GM06990 (cell line): Measurements from ENCODE around the gene PPARGC1A.

ENCODE experiments used
- DNase-seq: peaks from one replicate; pipeline ENCODE4 v3.0.0-alpha.2; 2011; ENCODE audit not compliant: insufficient read length; ENCODE audit errors: extremely low read depth
- H3K27me3 ChIP-seq: replicated peaks from 2 replicates; pipeline ENCODE4 v1.6.0; 2011; ENCODE audit warnings: low read length; ENCODE audit not compliant: control insufficient read depth, insufficient read depth
- H3K36me3 ChIP-seq: 2 replicates; pipeline ENCODE4 v1.5.1; 2011; ENCODE audit warnings: low read length; ENCODE audit not compliant: control insufficient read depth, insufficient read depth
- H3K4me3 ChIP-seq: replicated peaks from 2 replicates; pipeline ENCODE4 v1.5.1; 2011; ENCODE audit warnings: low read depth, mild to moderate bottlenecking, control low read depth, low read length
- CTCF ChIP-seq: IDR thresholded peaks from 2 replicates; pipeline ENCODE4 v1.5.1; 2011; ENCODE audit warnings: low read length, control low read depth, mild to moderate bottlenecking, inconsistent platforms; ENCODE audit not compliant: insufficient read depth, poor library complexity, severe bottlenecking

The PPARGC1A gene

DNA sequence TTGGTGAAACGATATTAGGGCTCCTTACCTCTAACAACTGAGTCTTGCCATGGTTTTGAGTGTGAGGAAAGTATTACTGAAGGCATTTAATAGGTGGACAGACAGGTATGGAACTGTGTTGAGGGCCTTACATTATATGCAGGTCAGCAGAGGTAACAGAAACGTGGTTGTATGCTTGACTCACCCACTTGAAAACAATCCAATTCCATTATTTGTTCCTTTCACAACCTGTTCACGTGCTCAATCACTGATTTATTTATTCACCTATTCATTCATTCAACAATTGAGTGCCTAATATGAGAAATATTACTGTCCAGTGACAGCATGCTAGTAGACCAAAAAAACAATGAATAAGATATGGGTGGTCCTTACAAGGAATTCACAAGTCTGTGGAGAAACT, 33.3 kb upstream of the PPARGC1A start:
- DNase-seq: no peak
- no peak for TF ChIP-seq CTCF
- H3K27me3 ChIP-seq: no peaks in the 10 kb centered on the region
- H3K4me3 ChIP-seq: no peak overlapping the region
- no peaks in the 10 kb centered on the region for H3K36me3 ChIP-seq

GRCh38 chr4:23922541-23923111, 32.8 kb upstream of the PPARGC1A start:
- no peaks in the 10 kb centered on the region for H3K27me3 ChIP-seq
- TF ChIP-seq CTCF: no peak
- DNase-seq: no peak
- no peaks in the 10 kb centered on the region for H3K36me3 ChIP-seq
- no peak overlapping the region for H3K4me3 ChIP-seq

DNA sequence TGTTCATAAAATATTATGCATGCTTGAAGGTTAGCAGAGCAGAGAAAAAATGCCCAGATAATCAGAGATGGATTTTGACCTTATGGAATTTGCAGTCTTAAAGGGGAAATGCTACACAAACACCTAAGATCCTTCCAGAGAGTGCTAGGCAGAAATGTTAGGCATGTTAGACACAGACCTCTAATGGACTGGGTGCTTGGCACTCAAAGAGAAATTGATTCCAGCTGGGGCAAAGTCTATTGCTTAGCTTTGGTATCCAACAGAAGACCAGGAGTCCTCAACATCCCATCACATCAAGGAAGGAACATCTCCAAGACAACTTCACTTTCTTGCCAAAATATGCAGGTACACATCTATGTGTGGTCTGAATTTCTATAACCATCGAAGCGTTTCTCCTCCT, 32.2 kb upstream of the PPARGC1A start:
- no peak overlapping the region for H3K4me3 ChIP-seq
- TF ChIP-seq CTCF: no peak

DNA sequence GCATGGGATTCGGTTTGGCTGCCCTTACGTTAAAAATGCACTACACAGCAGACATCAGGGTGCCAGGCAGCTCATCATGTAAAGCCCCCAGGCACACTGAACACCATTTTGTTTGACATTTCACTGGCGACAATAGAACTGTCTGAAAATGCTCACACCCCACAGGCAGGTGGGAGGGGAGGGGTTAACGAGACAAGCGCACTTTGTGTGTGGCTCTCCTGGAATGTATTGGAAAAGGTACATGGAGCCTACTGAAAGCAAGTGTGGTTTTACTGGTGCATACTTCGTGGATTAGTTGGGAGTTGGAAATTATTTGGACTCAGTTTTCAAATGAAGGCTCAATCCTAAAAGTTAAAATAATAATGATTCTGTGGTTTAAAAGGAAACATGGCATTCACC, 31.6 kb upstream of the PPARGC1A start:
- no peaks in the 10 kb centered on the region for H3K36me3 ChIP-seq
- no peak for TF ChIP-seq CTCF
- DNase-seq: no peak
- H3K4me3 ChIP-seq: no peak overlapping the region
- no peaks in the 10 kb centered on the region for H3K27me3 ChIP-seq

More for the DNA sequence above, 32.2 kb upstream of the PPARGC1A start:
- DNase-seq: no peak
- H3K27me3 ChIP-seq: no peaks in the 10 kb centered on the region
- H3K36me3 ChIP-seq: no peaks in the 10 kb centered on the region

DNA sequence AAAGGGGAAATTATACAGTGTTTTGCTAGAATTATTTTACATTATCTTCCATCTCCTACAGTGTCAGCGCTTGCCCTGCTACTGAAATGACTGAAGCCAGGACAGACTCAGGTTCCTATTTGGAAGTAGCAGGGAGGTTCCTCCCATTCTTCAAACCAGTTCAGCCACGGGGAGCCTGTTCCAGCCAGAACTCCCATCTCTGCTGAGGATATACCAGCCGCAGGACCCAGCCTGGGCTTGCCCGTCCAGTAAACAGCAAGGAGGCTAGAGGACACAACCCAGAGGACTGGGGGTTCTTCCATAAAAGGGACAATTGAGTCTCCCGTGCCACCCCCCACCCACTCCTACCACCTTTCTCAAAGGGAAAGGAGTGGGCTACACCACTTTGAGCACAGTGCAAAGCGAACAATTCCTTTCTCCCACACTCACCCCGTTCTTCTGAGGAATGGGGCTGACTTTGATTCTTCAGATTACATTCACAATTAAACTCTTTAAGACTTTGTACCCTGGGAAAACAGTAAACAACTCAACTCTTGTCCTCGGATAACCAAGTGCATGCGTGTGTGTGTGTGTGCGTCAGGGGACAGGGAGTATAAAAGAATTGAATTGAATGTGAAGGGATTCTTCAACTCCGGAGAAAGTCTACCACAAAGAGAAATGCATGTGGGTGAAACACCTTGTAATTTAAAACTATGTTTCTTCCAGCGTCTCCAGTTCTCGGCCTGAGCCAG, 31.0 kb upstream of the PPARGC1A start:
- no peaks in the 10 kb centered on the region for H3K36me3 ChIP-seq
- no peaks in the 10 kb centered on the region for H3K27me3 ChIP-seq
- DNase-seq: no peak
- TF ChIP-seq CTCF: no peak
- H3K4me3 ChIP-seq: no peak overlapping the region

DNA sequence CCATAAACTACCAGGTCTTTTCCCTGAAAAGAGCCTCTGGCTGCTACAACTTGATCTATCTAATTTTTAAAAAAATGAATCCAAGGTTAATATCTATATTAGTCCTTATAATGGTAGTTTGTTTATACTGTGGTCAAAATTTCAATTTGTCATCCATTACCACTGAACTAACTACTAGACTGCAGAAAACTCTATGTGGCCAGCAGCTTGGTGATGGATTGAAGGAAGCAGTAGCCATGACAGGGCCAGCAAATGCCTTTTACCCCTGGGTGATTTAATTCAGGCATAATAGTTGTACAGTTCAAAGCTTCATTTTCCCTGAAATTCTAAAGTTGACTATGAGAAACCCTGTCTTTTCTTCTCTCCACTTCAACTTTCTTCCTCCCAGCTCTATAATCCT, 30.4 kb upstream of the PPARGC1A start:
- no peak overlapping the region for H3K4me3 ChIP-seq
- H3K27me3 ChIP-seq: no peaks in the 10 kb centered on the region
- TF ChIP-seq CTCF: no peak
- DNase-seq: no peak
- no peaks in the 10 kb centered on the region for H3K36me3 ChIP-seq
